IMR-90 (cell line): ENCODE results near the gene NOL12. TPM values are rescaled to one million over a fixed set of nuclear protein-coding genes. Genes with fewer than 3 reads are reported as not detected.

Experiments
- ATAC-seq: fragments of 200-7000 bp; cut with Tn5 transposase; 2 replicates; pipeline ENCODE4 v1.9.1; 2020; ENCODE audit warnings: low read depth, mild to moderate bottlenecking, moderate library complexity
- BruUV-seq: library from RNA; stranded (reverse); fragments of 400-500 nt; replicated peaks from 2 replicates; lab custom pipeline; 2021; lab: Mats Ljungman, UMichigan
- CTCF ChIA-PET: fragments of 300-600 bp; formaldehyde crosslinking; extraction: SDS; loops from one replicate; lab custom pipeline; 2021; ENCODE audit warnings: antibody characterized with exemption; lab: Yijun Ruan, JAX
- POLR2A ChIA-PET: fragments of 300-600 bp; sonication (Branson Sonifier 250); formaldehyde crosslinking; loops from one replicate; lab custom pipeline; 2022; ENCODE audit warnings: antibody characterized with exemption; ENCODE audit not compliant: unreplicated experiment; lab: Charles Lee
- DNase-seq: peaks from one replicate; pipeline ENCODE4 v3.0.0; 2013
- H2AFZ ChIP-seq: replicated peaks from 2 replicates; pipeline ENCODE3; 2013; ENCODE audit warnings: low read length, mild to moderate bottlenecking; ENCODE audit not compliant: poor library complexity
- H2AK5ac ChIP-seq: 2 replicates; pipeline ENCODE4 v1.6.1; 2013; ENCODE audit warnings: low read depth, low read length, inconsistent platforms
- H2AK9ac ChIP-seq: replicated peaks from 2 replicates; pipeline ENCODE3; 2013; ENCODE audit warnings: mild to moderate bottlenecking, low read depth, low read length, moderate library complexity; ENCODE audit not compliant: poor library complexity
- H2BK120ac ChIP-seq: 2 replicates; pipeline ENCODE4 v1.6.1; 2013; ENCODE audit warnings: low read depth, low read length, inconsistent platforms
- H2BK15ac ChIP-seq: 3 replicates; pipeline ENCODE4 v1.6.1; 2013; ENCODE audit warnings: low read depth, low read length, inconsistent platforms
- H2BK20ac ChIP-seq: 2 replicates; pipeline ENCODE4 v1.6.1; 2013; ENCODE audit warnings: low read depth, mild to moderate bottlenecking, inconsistent platforms, low read length, moderate library complexity
- H2BK5ac ChIP-seq: 2 replicates; pipeline ENCODE4 v1.6.1; 2013; ENCODE audit warnings: mild to moderate bottlenecking, low read depth, low read length, inconsistent platforms; ENCODE audit not compliant: poor library complexity, severe bottlenecking
- H3K14ac ChIP-seq: replicated peaks from 2 replicates; pipeline ENCODE4 v1.6.1; 2013; ENCODE audit warnings: low read depth, low read length, inconsistent platforms
- H3K18ac ChIP-seq: 2 replicates; pipeline ENCODE4 v1.6.1; 2013; ENCODE audit warnings: low read depth, low read length, control low read depth
- H3K23ac ChIP-seq: 2 replicates; pipeline ENCODE4 v1.6.1; 2013; ENCODE audit warnings: low read depth, low read length, inconsistent platforms
- H3K27ac ChIP-seq: 2 replicates; pipeline ENCODE4 v1.5.1; 2013; ENCODE audit warnings: mild to moderate bottlenecking, control low read depth, low read length; ENCODE audit not compliant: insufficient read depth
- H3K27me3 ChIP-seq: 2 replicates; pipeline ENCODE4 v1.6.1; 2013; ENCODE audit warnings: low read length; ENCODE audit not compliant: control insufficient read depth, insufficient read depth
- H3K36me3 ChIP-seq: 2 replicates; pipeline ENCODE4 v1.6.1; 2013; ENCODE audit warnings: low read length, mixed read lengths; ENCODE audit not compliant: control insufficient read depth, insufficient read depth
- H3K4ac ChIP-seq: 2 replicates; pipeline ENCODE4 v1.6.1; 2013; ENCODE audit warnings: low read depth, low read length, inconsistent platforms
- H3K4me1 ChIP-seq: 2 replicates; pipeline ENCODE4 v1.6.1; 2013; ENCODE audit warnings: low read length, mixed read lengths; ENCODE audit not compliant: control insufficient read depth, insufficient read depth
- H3K4me2 ChIP-seq: 2 replicates; pipeline ENCODE4 v1.6.1; 2013; ENCODE audit warnings: low read depth, mild to moderate bottlenecking, control low read depth, low read length, moderate library complexity
- H3K4me3 ChIP-seq: 2 replicates; pipeline ENCODE4 v1.5.1; 2013; ENCODE audit warnings: low read depth, mild to moderate bottlenecking, control low read depth, low read length, moderate library complexity; ENCODE audit not compliant: insufficient read depth
- H3K56ac ChIP-seq: 2 replicates; pipeline ENCODE4 v1.6.1; 2013; ENCODE audit warnings: low read length, inconsistent platforms; ENCODE audit not compliant: insufficient read depth; ENCODE audit errors: extremely low read depth
- H3K79me1 ChIP-seq, 2 experiments: 2 replicates each; pipeline ENCODE4 v1.6.1; 2013; ENCODE audit warnings: low read length in 2 of 2, inconsistent platforms in 1 of 2, low read depth in 1 of 2
- H3K9ac ChIP-seq: 2 replicates; pipeline ENCODE4 v1.6.1; 2013; ENCODE audit warnings: low read depth, low read length, control low read depth
- H3K9me1 ChIP-seq: 2 replicates; pipeline ENCODE4 v1.6.1; 2013; ENCODE audit warnings: low read length, inconsistent platforms; ENCODE audit not compliant: insufficient read depth
- H3K9me3 ChIP-seq: 2 replicates; pipeline ENCODE4 v1.6.1; 2013; ENCODE audit warnings: low read length; ENCODE audit not compliant: control insufficient read depth, insufficient read depth
- H4K20me1 ChIP-seq: 2 replicates; pipeline ENCODE4 v1.6.1; 2013; ENCODE audit warnings: low read length, inconsistent platforms; ENCODE audit not compliant: insufficient read depth
- H4K5ac ChIP-seq: 2 replicates; pipeline ENCODE4 v1.6.1; 2013; ENCODE audit warnings: mild to moderate bottlenecking, low read depth, low read length, control low read depth
- H4K8ac ChIP-seq, 2 experiments: 2 replicates each; pipeline ENCODE4 v1.6.1; 2013; ENCODE audit warnings: low read depth in 2 of 2, low read length in 2 of 2, control low read depth in 1 of 2, inconsistent platforms in 1 of 2
- H4K91ac ChIP-seq: 2 replicates; pipeline ENCODE4 v1.6.1; 2013; ENCODE audit warnings: low read depth, low read length, inconsistent platforms; ENCODE audit not compliant: insufficient read depth
- BHLHE40 ChIP-seq: fragments of 150-350 bp; IDR thresholded peaks from 2 replicates; pipeline ENCODE4 v1.6.1; 2016; ENCODE audit warnings: mild to moderate bottlenecking, low read depth, low read length
- CEBPB ChIP-seq: IDR thresholded peaks from 2 replicates; pipeline ENCODE4 v1.6.1; 2012; ENCODE audit warnings: low read depth, low read length, improper control_type of control experiment
- CHD1 ChIP-seq: IDR thresholded peaks from 2 replicates; pipeline ENCODE4 v1.6.1; 2012; ENCODE audit warnings: low read depth, low read length, improper control_type of control experiment
- FOS ChIP-seq: fragments of 150-350 bp; IDR thresholded peaks from 2 replicates; pipeline ENCODE4 v1.6.1; 2016; ENCODE audit warnings: low read depth, low read length
- MAFK ChIP-seq: IDR thresholded peaks from 2 replicates; pipeline ENCODE4 v1.6.1; 2012; ENCODE audit warnings: low read depth, low read length, improper control_type of control experiment
- MAZ ChIP-seq: IDR thresholded peaks from 2 replicates; pipeline ENCODE4 v1.6.1; 2012; ENCODE audit warnings: low read depth, mild to moderate bottlenecking, low read length, improper control_type of control experiment, moderate library complexity, borderline replicate concordance
- MXI1 ChIP-seq: IDR thresholded peaks from 2 replicates; pipeline ENCODE4 v1.6.1; 2012; ENCODE audit warnings: low read depth, mild to moderate bottlenecking, low read length, moderate library complexity, borderline replicate concordance
- NFE2L2 ChIP-seq: fragments of 150-350 bp; IDR thresholded peaks from 2 replicates; pipeline ENCODE4 v1.6.1; 2016; ENCODE audit warnings: low read depth, mild to moderate bottlenecking, low read length
- POLR2A ChIP-seq: IDR thresholded peaks from 2 replicates; pipeline ENCODE4 v1.6.1; 2012; ENCODE audit warnings: mild to moderate bottlenecking, low read depth, low read length
- RAD21 ChIP-seq: IDR thresholded peaks from 2 replicates; pipeline ENCODE4 v1.6.1; 2012; ENCODE audit warnings: low read length, improper control_type of control experiment
- RCOR1 ChIP-seq: IDR thresholded peaks from 2 replicates; pipeline ENCODE4 v1.6.1; 2012; ENCODE audit warnings: mild to moderate bottlenecking, low read length, improper control_type of control experiment; ENCODE audit not compliant: insufficient replicate concordance
- RFX5 ChIP-seq: IDR thresholded peaks from 2 replicates; pipeline ENCODE4 v1.8.0; 2012; ENCODE audit warnings: low read depth, mild to moderate bottlenecking, low read length, moderate library complexity
- SMC3 ChIP-seq: fragments of 150-350 bp; IDR thresholded peaks from 2 replicates; pipeline ENCODE4 v1.6.1; 2016; ENCODE audit warnings: low read depth, mild to moderate bottlenecking, antibody characterized with exemption, low read length, moderate library complexity
- WGBS, 2 experiments: methylation state at CpG; one replicate each; pipeline versions ENCODE4 v1.1.5 to v1.1.7; 2013; ENCODE audit warnings: missing lambda C conversion rate in 2 of 2; ENCODE audit not compliant: insufficient read length in 1 of 2; ENCODE audit errors: extremely low coverage in 2 of 2; 5-methylcytosine and 5-hydroxymethylcytosine counted together
- dilution Hi-C: fragments of 300-500 bp; cut with HindIII; formaldehyde crosslinking; loops from one replicate; pipeline ENCODE4 v1.14.3; 2018; ENCODE audit warnings: low sequenced_read_pairs; ENCODE audit not compliant: unreplicated experiment
- in situ Hi-C: fragments of 300-500 bp; cut with MboI; formaldehyde crosslinking; loops from 3 replicates; pipeline ENCODE4 v1.14.3; 2019; ENCODE audit warnings: low sequenced_read_pairs, inconsistent platforms, mixed read lengths
- intact Hi-C: fragments of 100-400 bp; cut with micrococcal nuclease; formaldehyde crosslinking; loops from 2 replicates; pipeline ENCODE4 v1.10.0; 2022
- polyA plus RNA-seq, 3 experiments: library from polyadenylated mRNA; depleted of rRNA; stranded (reverse); fragments of >200 nt; gene quantifications; 2 replicates each; pipeline ENCODE4 v1.2.3, GENCODE V29; 2012; ENCODE audit warnings: low replicate concordance in 1 of 3
- total RNA-seq: library from RNA; depleted of rRNA; stranded (reverse); fragments of >200 nt; gene quantifications from 2 replicates; pipeline ENCODE4 v1.2.3, GENCODE V29; 2012
- TF ChIP-seq, protein P1 (sequence below): fragments of 150-350 bp; IDR thresholded peaks from 2 replicates; pipeline ENCODE4 v1.6.1; 2016; ENCODE audit warnings: low read depth, mild to moderate bottlenecking, low read length, moderate library complexity, borderline replicate concordance
- TF ChIP-seq, protein P2 (sequence below): conservative IDR thresholded peaks from 2 replicates; pipeline ENCODE4 v1.5.1; 2012; ENCODE audit warnings: mild to moderate bottlenecking, low read depth, low read length, improper control_type of control experiment
- TF ChIP-seq, protein P3 (sequence below): fragments of 150-350 bp; IDR thresholded peaks from 2 replicates; pipeline ENCODE4 v1.6.1; 2017; ENCODE audit warnings: mild to moderate bottlenecking, antibody characterized with exemption, low read length, low read depth

The NOL12 gene
- total and polyA plus RNA-seq, 2 of the 4 experiments (the other 2 are of a cell fraction): 16.0 to 25.6 TPM

DNA sequence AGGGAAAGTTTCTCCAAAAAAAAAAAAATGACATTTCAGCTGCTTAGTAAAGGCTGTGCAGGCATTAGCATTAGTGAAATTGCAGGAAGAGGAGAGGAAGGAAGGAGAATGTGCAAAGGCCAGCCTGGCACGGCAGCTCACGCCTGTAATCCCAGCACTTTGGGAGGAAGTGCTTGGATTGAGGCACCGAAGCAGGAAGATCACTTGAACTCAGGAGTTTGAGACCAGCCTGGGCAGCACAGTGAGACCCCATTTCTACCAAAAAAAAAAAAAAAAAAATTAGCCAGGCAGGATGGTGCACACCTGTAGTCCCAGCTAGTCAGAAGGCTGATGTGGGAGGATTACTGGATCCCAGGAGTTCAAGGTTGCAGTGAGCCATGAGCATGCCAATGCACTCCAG is 18.5 kb downstream of the NOL12 start:
- H2AK5ac ChIP-seq: no peak overlapping the region
- DNase-seq (no peak), ATAC-seq (no peak)
- H4K91ac ChIP-seq: no peak overlapping the region
- no peak overlapping the region for H3K23ac ChIP-seq
- no peak overlapping the region for H2AK9ac ChIP-seq
- H3K4me2 ChIP-seq: no peak overlapping the region
- no peaks in the 10 kb centered on the region for H4K20me1 ChIP-seq
- no peaks in the 10 kb centered on the region for H3K36me3 ChIP-seq
- no peak overlapping the region for H2BK15ac ChIP-seq
- no peak overlapping the region for H4K8ac ChIP-seq
- H3K4me3 ChIP-seq: no peak overlapping the region
- intact Hi-C loops (no loop called here), dilution Hi-C loops (no loop called here), in situ Hi-C loops (no loop called here)
- H3K9me3 ChIP-seq: no peaks in the 10 kb centered on the region
- peaks cover 7% of the 10 kb centered on the region; the same call in 1 of the 2 replicates for H3K9me1 ChIP-seq
- H2BK120ac ChIP-seq: no peak overlapping the region
- no peaks in the 10 kb centered on the region for H3K27me3 ChIP-seq
- ChIA-PET CTCF (no interaction called here), POLR2A (no interaction called here)
- no peak overlapping the region for H2BK5ac ChIP-seq
- no peak overlapping the region for H3K14ac ChIP-seq
- H3K27ac ChIP-seq: no peak overlapping the region
- H2BK20ac ChIP-seq: no peak overlapping the region
- H3K4me1 ChIP-seq: peaks cover 4% of the 10 kb centered on the region; the same call in 1 of the 2 replicates
- H3K56ac ChIP-seq: no peak overlapping the region
- WGBS, 2 experiments: no CpG with 5 or more reads among the region's 3 CpGs
- H3K4ac ChIP-seq: no peak overlapping the region
- H3K18ac ChIP-seq: no peak overlapping the region
- H3K79me1 ChIP-seq: no peaks in the 10 kb centered on the region
- TF ChIP-seq CEBPB (no peak), RAD21 (no peak), BHLHE40 (no peak), MXI1 (no peak), POLR2A (no peak), FOS (no peak), MAFK (no peak), MAZ (no peak), SMC3 (no peak), NFE2L2 (no peak), CHD1 (no peak), RFX5 (no peak), RCOR1 (no peak)
- TF ChIP-seq, protein P1, sequence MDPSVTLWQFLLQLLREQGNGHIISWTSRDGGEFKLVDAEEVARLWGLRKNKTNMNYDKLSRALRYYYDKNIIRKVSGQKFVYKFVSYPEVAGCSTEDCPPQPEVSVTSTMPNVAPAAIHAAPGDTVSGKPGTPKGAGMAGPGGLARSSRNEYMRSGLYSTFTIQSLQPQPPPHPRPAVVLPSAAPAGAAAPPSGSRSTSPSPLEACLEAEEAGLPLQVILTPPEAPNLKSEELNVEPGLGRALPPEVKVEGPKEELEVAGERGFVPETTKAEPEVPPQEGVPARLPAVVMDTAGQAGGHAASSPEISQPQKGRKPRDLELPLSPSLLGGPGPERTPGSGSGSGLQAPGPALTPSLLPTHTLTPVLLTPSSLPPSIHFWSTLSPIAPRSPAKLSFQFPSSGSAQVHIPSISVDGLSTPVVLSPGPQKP: no peak
- TF ChIP-seq, protein P2, sequence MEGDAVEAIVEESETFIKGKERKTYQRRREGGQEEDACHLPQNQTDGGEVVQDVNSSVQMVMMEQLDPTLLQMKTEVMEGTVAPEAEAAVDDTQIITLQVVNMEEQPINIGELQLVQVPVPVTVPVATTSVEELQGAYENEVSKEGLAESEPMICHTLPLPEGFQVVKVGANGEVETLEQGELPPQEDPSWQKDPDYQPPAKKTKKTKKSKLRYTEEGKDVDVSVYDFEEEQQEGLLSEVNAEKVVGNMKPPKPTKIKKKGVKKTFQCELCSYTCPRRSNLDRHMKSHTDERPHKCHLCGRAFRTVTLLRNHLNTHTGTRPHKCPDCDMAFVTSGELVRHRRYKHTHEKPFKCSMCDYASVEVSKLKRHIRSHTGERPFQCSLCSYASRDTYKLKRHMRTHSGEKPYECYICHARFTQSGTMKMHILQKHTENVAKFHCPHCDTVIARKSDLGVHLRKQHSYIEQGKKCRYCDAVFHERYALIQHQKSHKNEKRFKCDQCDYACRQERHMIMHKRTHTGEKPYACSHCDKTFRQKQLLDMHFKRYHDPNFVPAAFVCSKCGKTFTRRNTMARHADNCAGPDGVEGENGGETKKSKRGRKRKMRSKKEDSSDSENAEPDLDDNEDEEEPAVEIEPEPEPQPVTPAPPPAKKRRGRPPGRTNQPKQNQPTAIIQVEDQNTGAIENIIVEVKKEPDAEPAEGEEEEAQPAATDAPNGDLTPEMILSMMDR: no peak
- TF ChIP-seq, protein P3, sequence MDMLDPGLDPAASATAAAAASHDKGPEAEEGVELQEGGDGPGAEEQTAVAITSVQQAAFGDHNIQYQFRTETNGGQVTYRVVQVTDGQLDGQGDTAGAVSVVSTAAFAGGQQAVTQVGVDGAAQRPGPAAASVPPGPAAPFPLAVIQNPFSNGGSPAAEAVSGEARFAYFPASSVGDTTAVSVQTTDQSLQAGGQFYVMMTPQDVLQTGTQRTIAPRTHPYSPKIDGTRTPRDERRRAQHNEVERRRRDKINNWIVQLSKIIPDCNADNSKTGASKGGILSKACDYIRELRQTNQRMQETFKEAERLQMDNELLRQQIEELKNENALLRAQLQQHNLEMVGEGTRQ: no peak
- no peak overlapping the region for H2AFZ ChIP-seq
- H3K9ac ChIP-seq: no peak overlapping the region
- BruUV-seq: no TSS peak
- no peak overlapping the region for H4K5ac ChIP-seq
